GM18861 (cell line): Measurements from ENCODE around the gene NATD1.
"Not testable (repeated sequence)": the region's sequence is repeated elsewhere in the genome, so short reads cannot be mapped to it uniquely, and the experiment has no call there.

Source experiments
- ATAC-seq: cut with Tn5 transposase; IDR thresholded peaks from one replicate; pipeline ENCODE4 v1.9.1; 2021; ENCODE audit not compliant: unreplicated experiment

The NATD1 gene

DNA sequence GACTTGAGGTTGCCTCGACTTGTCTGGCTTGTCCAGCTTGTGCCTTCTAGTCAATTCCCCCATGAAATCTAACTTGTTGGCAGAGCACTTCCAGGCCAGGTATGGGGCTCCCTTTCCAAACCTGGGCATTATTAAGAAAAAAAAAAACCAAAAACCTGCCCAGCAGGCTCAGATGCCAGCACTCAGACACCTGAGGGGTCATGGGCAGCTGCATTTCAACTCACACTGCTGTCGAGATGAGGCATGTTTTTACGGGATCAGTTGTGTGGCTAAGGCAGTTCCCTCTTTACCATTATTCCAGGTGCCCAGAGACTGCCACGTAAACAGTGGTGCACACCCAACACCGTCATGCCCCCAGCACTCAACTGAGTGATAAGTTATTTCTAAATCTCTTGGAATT, 57.1 kb downstream of the NATD1 start:
- ATAC-seq, result no peak

GRCh38 chr17:21194703-21195102, 58.5 kb downstream of the NATD1 start:
- ATAC-seq, result no peak

DNA sequence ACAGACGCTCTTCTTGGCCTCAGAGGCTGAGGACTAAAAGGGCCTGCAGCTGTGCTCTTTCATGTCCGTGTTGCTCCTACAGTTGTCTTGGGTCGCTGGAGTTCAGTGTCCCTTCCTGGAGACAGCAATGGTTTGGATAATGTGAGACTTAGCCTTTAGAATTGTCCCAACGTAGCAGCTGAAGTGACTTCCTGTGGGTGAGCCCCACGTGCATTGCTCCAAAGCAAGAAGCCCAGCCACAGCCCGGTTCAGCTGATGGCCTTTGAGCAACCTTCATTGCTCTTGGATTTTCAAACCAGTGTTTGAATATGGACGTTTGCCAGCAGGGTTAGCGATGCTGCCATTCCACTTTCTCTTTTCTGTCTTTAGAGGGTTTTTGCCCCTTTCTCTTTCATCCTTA, 59.0 kb downstream of the NATD1 start:
- no peak for ATAC-seq

DNA sequence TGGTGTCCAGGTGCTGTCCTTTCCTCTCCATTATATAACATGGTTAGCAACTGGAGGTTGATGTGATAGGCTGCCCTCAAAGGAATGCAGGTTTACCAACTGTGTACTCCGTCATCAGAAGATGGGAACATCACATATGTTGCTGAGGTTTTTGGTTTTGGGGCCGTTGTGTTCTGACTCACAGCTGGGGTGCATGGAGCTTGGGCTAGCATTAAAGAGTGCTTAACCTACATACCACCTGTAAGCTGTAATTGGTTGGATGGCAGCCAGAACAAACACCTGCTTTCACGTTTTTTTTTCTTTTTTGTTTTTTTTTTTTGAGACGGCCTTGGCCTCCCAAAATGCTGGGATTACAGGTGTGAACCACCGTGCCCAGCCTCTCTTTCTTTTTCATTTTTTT, 60.2 kb downstream of the NATD1 start:
- no peak for ATAC-seq

DNA sequence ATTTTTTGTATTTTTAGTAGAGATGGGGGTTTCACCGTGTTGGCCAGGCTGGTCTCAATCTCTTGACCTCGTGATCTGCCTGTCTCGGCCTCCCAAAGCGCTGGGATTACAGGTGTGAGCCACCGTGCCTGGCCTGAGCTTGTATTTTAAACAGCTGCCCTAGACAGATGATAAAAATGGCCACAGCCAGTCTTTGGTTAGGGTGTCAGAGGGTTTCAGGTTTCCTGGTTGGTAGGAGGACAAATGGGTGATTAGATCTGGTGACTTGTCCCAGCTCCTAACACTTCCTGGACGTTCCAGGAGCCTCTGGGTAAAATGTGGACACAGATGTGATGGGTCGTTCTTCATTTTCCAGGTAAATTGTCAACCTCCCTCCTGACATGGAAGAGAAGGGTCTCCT, 60.8 kb downstream of the NATD1 start:
- not testable (repeated sequence) for ATAC-seq

- no peak for ATAC-seq
Measured at GRCh38 chr17:21191698-21192097, 61.5 kb downstream of the NATD1 start.

DNA sequence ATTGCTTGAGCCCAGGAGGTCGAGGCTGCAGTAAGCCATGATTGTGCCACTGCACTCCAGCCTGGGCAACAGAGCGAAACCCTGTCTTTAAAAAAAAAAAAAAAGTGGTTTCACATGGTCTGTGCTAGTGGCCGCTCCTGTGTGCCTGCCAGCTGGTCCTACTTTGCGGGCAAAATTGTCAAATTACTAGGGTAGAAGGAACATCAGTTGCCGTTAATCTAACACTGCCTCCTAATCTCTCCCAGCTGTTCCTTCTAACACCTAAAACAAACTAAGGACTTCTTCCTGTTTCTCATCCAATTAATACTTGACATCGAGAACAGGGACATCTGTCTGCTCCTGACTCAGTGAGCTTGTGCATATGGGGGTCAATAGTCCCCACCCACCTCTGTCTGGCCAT, 63.1 kb downstream of the NATD1 start:
- no peak for ATAC-seq

DNA sequence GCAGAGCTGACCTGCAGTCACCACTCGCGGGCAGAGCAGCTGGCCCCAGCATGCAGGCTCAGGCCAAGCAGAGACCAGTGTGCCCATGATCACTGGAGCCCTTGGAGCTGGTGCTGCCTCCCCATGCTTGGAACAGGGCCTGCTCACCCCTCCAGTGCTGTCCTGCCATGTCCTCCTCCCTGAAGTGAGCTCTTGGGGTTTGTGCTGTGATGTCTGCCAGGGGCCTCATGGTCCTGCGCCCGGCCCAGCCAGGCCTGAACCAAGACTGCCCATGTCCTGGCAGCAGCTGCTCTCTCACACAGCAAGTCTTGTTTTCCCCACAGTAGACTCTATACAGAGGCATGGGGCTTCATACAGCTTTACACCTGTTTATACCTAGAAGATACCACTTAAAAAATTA, 63.8 kb downstream of the NATD1 start:
- no peak for ATAC-seq
